ENCODE measurements around the gene IFNA6. TPM values are rescaled to one million over a fixed set of nuclear protein-coding genes. Genes with fewer than 3 reads are reported as not detected.

Gene IFNA6
- total RNA-seq, 1 experiment from 2014 or later, result not detected

- H3K4me1 ChIP-seq (ENCODE audit: control insufficient read depth in 1 of 2, insufficient read depth in 2 of 2, low read length in 2 of 2), result no peaks in the 10 kb centered on the region
- TF ChIP-seq YY1 (IDR thresholded peaks at IDR 0.05; ENCODE audit: extremely low read depth, insufficient replicate concordance, low read depth, low read length), result no peak
- no peak for TF ChIP-seq SP1 (IDR thresholded peaks at IDR 0.05; ENCODE audit: low read depth)
- no peak for TF ChIP-seq SRF (IDR thresholded peaks at IDR 0.05; ENCODE audit: low read depth)
- TF ChIP-seq ZFX (IDR thresholded peaks at IDR 0.05), result no peak
- TF ChIP-seq ZBTB33 (IDR thresholded peaks at IDR 0.05; ENCODE audit: extremely low read depth, insufficient replicate concordance, low read length), result no peak
- no peak for TF ChIP-seq TCF7L2 (IDR thresholded peaks at IDR 0.05; ENCODE audit: borderline replicate concordance, extremely low read depth, insufficient read depth, insufficient read length)
- no peak overlapping the region for H3K27ac ChIP-seq (ENCODE audit: low read depth, low read length)
- CTCF ChIA-PET, result no interaction called here
- H3K4me2 ChIP-seq (ENCODE audit: low read length), result no peak overlapping the region
- no TSS peak for BruUV-seq (replicated peaks)
- no peaks in the 10 kb centered on the region for H3K36me3 ChIP-seq (ENCODE audit: control insufficient read depth in 1 of 2, insufficient read depth in 2 of 2, low read length in 2 of 2)
- DNase-seq (ENCODE audit: low read depth, low spot score) (no peak), ATAC-seq (no peak)
- H3K9ac ChIP-seq (ENCODE audit: low read length), result no peak overlapping the region
- H4K20me1 ChIP-seq (ENCODE audit: insufficient read depth), result no peaks in the 10 kb centered on the region
- no peaks in the 10 kb centered on the region for H3K79me2 ChIP-seq (ENCODE audit: insufficient read depth, low read length)
- no peaks in the 10 kb centered on the region for H3K9me2 ChIP-seq (ENCODE audit: insufficient read depth)
- intact Hi-C loops (cut with micrococcal nuclease), result no loop called here
- H2AFZ ChIP-seq (ENCODE audit: low read depth, low read length, poor library complexity, severe bottlenecking), result no peak overlapping the region
- no peak overlapping the region for H3K4me3 ChIP-seq (replicated peaks in 1 of 2; ENCODE audit: low read depth in 1 of 2, low read length in 2 of 2)
- POLR2A ChIA-PET, result no interaction called here
- no peaks in the 10 kb centered on the region for H3K9me3 ChIP-seq (ENCODE audit: control insufficient read depth in 1 of 2, insufficient read depth in 1 of 2, low read depth in 1 of 2, low read length in 2 of 2)
- H3K27me3 ChIP-seq (ENCODE audit: insufficient read depth, low read length), result no peaks in the 10 kb centered on the region
- RAD21 ChIA-PET (ENCODE audit: low non-redundant PET in 1 of 2, low total read pairs in 2 of 2, uncharacterized antibody in 2 of 2, unreplicated experiment in 2 of 2), result no interaction called here
Measured at GRCh38 chr9:21348430-21348970, 2.2 kb downstream of the IFNA6 start.

DNA sequence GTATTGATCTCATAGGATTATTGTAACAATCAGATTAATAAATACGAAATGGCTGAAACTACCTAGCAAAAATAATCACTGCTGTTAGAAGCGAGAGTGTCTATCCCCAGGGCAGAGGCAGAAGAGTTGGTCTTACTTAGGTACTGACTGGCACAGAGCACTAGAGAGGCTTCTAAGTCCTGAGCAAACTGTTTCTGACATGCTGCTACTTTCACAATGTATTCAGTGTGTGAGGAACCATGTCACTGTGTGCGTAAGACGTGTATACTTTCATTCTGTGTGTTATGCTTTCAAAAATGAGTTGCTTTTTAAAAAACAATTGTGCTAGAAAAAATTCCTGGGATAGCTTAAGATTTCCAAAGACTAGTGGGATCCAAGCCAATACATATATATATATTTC lies 10.0 kb downstream of the IFNA6 start:
- intact Hi-C loops (cut with micrococcal nuclease), result no loop called here
- no peak for DNase-seq (ENCODE audit: low read depth, low spot score)
- no peaks in the 10 kb centered on the region for H3K79me2 ChIP-seq (ENCODE audit: insufficient read depth, low read length)
- H3K36me3 ChIP-seq (ENCODE audit: control insufficient read depth in 1 of 2, insufficient read depth in 2 of 2, low read length in 2 of 2), result no peaks in the 10 kb centered on the region
- no peak overlapping the region for H3K4me2 ChIP-seq (ENCODE audit: low read length)
- H4K20me1 ChIP-seq (ENCODE audit: insufficient read depth), result no peaks in the 10 kb centered on the region
- POLR2A ChIA-PET, result no interaction called here
- no peak overlapping the region for H3K27ac ChIP-seq (ENCODE audit: low read depth, low read length)
- no peak for ATAC-seq
- no peak overlapping the region for H3K4me3 ChIP-seq (replicated peaks in 1 of 2; ENCODE audit: low read depth in 1 of 2, low read length in 2 of 2)
- no peaks in the 10 kb centered on the region for H3K27me3 ChIP-seq (ENCODE audit: insufficient read depth, low read length)
- no peaks in the 10 kb centered on the region for H3K9me2 ChIP-seq (ENCODE audit: insufficient read depth)
- no peak overlapping the region for H3K9ac ChIP-seq (ENCODE audit: low read length)
- RAD21 ChIA-PET (ENCODE audit: low non-redundant PET in 1 of 2, low total read pairs in 2 of 2, uncharacterized antibody in 2 of 2, unreplicated experiment in 2 of 2), result no interaction called here
- H2AFZ ChIP-seq (ENCODE audit: low read depth, low read length, poor library complexity, severe bottlenecking), result no peak overlapping the region
- BruUV-seq (replicated peaks), result no TSS peak
- CTCF ChIA-PET, result interaction anchor here (1.4 to 1.6 kb wide), 2 partner anchors 15 to 55 kb away, joined by 3 to 4 read pairs; no protein-coding TSS in a partner anchor
- H3K9me3 ChIP-seq (ENCODE audit: control insufficient read depth in 1 of 2, insufficient read depth in 1 of 2, low read depth in 1 of 2, low read length in 2 of 2), result no peaks in the 10 kb centered on the region
- H3K4me1 ChIP-seq (ENCODE audit: control insufficient read depth in 1 of 2, insufficient read depth in 2 of 2, low read length in 2 of 2), result peaks cover under 1 to 10% of the 10 kb centered on the region in 2 experiments; a peak in 2 of 4 replicates
- TF ChIP-seq JUND (IDR thresholded peaks at IDR 0.05) (no peak), EGR1 (IDR thresholded peaks at IDR 0.05; ENCODE audit: low read depth) (no peak), YY1 (IDR thresholded peaks at IDR 0.05; ENCODE audit: extremely low read depth, insufficient replicate concordance, low read depth, low read length) (no peak), EZH2 (IDR thresholded peaks at IDR 0.05) (no peak), SIN3A (IDR thresholded peaks at IDR 0.05; ENCODE audit: low read depth) (no peak), CBX3 (IDR thresholded peaks at IDR 0.05; ENCODE audit: low read depth) (no peak), FOSL1 (IDR thresholded peaks at IDR 0.05; ENCODE audit: low read depth) (no peak), ZBTB33 (IDR thresholded peaks at IDR 0.05; ENCODE audit: extremely low read depth, insufficient replicate concordance, low read length) (no peak), ZNF274 (IDR thresholded peaks at IDR 0.05; ENCODE audit: low read depth, low read length) (no peak), POLR2A (IDR thresholded peaks at IDR 0.05; ENCODE audit: borderline replicate concordance, extremely low read depth, insufficient read depth, insufficient read length) (no peak), SRF (IDR thresholded peaks at IDR 0.05; ENCODE audit: low read depth) (no peak), RAD21 (IDR thresholded peaks at IDR 0.05; ENCODE audit: low read depth) (no peak), SP1 (IDR thresholded peaks at IDR 0.05; ENCODE audit: low read depth) (no peak), ZFX (IDR thresholded peaks at IDR 0.05) (no peak), POLR2AphosphoS5 (IDR thresholded peaks at IDR 0.05; ENCODE audit: low read depth, low read length) (no peak)
